IPS-18a (cell line): Measurements from ENCODE around the gene TRAF2.
A peak's percentile ranks its signal among the peaks of the same experiment; 100 is the strongest.
"Not testable (repeated sequence)": the region's sequence is repeated elsewhere in the genome, so short reads cannot be mapped to it uniquely, and the experiment has no call there.

Experiments used
- H3K27ac ChIP-seq: one replicate; pipeline ENCODE4 v1.5.1; 2013; ENCODE audit warnings: low read length
- H3K27me3 ChIP-seq: one replicate; pipeline ENCODE4 v1.6.1; 2013; ENCODE audit warnings: mild to moderate bottlenecking, low read length; ENCODE audit not compliant: control insufficient read depth, insufficient read depth
- H3K36me3 ChIP-seq: one replicate; pipeline ENCODE4 v1.6.1; 2013; ENCODE audit warnings: low read depth, low read length; ENCODE audit not compliant: control insufficient read depth
- H3K4me1 ChIP-seq: one replicate; pipeline ENCODE4 v1.6.1; 2013; ENCODE audit warnings: low read depth, low read length; ENCODE audit not compliant: control insufficient read depth
- H3K4me3 ChIP-seq: one replicate; pipeline ENCODE4 v1.5.1; 2013; ENCODE audit warnings: low read length
- H3K9ac ChIP-seq: one replicate; pipeline ENCODE4 v1.6.1; 2013; ENCODE audit warnings: mild to moderate bottlenecking, low read length, moderate library complexity
- H3K9me3 ChIP-seq: one replicate; pipeline ENCODE4 v1.6.1; 2013; ENCODE audit warnings: low read depth, low read length; ENCODE audit not compliant: control insufficient read depth

Gene TRAF2

DNA sequence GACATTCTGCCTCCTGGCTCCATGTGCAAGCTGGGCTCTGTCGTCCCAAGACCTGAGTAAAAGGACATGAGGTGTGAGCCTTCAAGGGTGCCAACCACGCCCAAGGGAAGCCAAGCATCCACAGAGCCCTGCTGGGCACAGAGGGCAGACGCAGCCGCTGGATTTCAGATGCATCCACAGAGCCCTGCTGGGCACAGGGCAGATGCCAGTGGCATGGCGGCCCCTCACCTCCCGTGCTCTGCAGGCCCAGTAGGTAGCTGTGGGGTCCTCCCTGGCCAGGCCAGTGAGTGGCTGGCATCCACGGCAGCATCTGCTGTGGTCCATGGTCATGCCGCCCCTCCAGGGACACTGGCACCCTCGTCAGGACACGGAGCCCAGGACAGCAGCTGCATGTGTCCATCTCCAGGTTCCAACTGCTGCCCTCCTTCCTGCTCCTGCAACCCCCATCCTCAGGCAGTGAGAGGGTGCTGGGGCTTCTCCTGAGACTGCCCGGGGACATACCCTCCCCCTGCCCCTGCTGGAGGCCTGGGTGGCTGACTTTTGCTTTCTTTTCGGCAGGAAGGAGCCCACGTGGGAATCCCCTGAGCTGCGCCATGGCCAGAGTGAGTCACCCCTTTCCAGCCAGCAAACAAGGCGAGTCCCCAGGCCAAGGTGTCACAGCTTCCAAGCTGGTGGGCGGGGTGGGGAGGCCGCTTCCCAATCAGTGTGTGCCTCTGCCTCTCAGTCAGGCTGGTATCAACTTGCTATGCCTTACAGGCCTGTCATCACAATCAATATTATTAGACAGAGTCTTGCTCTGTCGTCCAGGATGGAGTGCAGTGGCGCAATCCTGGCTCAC, 4.0 kb upstream of the TRAF2 start:
- H3K4me3 ChIP-seq, result no peak overlapping the region
- H3K27ac ChIP-seq, result no peak overlapping the region
- H3K4me1 ChIP-seq, result no peaks in the 10 kb centered on the region
- H3K9me3 ChIP-seq, result no peaks in the 10 kb centered on the region
- no peaks in the 10 kb centered on the region for H3K36me3 ChIP-seq
- no peak overlapping the region for H3K9ac ChIP-seq
- H3K27me3 ChIP-seq, result no peaks in the 10 kb centered on the region

- H3K4me3 ChIP-seq, H3K36me3 ChIP-seq, H3K4me1 ChIP-seq, H3K27ac ChIP-seq, H3K27me3 ChIP-seq, H3K9ac ChIP-seq, H3K9me3 ChIP-seq: not testable (repeated sequence)
These were observed 3.4 kb upstream of the TRAF2 start for GRCh38 chr9:136882947-136883283.

DNA sequence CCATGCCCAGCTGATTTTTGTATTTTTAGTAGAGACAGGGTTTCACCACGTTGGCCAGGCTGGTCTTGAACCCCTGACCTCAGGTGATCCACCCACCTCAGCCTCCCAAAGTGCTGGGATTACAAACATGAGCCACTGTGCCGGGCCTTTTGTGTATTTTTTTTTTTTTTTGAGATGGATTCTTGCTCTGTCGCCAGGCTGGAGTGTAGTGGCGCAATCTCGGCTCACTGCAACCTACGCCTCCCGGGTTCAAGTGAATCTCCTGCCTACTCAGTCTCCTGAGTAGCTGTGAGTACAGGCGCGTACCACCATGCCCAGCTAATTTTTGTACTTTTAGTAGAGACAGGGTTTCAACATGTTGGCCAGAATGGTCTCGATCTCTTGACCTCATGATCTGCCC, 2.6 kb upstream of the TRAF2 start:
- not testable (repeated sequence) for H3K27ac ChIP-seq, H3K4me1 ChIP-seq, H3K9ac ChIP-seq, H3K4me3 ChIP-seq, H3K9me3 ChIP-seq, H3K36me3 ChIP-seq, H3K27me3 ChIP-seq

DNA sequence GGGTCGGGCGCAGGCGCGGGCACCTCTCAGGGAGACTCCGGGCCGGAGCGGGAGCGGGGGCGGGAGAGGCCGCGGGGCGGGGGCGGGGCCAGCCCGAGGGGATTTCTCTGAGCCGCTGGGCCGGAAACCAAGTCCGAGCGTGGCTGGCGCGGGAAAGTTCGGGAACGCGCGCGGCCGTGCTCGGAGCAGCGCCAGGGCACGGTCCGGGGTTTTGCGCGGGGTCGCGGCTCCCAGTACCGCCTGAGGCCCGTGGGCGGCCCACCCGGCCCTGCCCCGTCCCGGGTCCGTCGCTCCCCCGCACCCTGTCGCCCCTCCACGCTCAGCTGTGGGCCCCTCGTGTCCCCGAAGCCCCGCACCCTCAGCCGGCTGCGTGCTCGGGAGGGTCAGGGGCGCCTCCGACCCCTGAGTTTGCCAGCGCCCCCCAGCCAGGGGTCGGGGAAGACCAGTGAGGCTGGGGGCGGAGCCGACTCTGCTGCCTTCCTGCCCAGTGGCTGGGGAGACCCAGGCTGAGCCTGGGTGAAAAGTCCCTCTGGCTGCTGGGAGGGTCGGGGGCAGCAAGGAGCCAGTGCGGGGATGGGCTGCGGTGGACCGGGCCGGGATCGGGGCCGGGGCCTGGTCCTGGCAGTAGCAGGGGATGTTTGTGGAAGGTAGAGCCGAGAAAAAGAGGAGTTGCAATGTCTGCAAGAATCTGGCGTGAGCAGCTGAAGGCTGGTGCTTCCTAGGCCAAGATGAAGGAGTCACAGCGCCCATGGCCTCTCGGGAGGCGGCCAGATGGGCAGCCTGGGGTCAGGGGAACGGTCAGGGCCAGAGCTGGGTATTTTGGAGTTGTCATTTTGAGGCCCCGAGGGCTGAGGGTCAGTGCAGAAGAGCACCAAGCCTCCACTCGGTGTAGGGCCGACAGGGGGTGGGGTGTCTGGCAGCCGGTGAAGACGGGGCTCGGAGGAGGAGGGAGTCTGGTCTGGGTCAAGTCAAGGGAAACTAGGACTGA, 588 bp downstream of the TRAF2 start:
- H3K36me3 ChIP-seq, result no peaks in the 10 kb centered on the region
- no peaks in the 10 kb centered on the region for H3K4me1 ChIP-seq
- H3K27ac ChIP-seq, result no peak overlapping the region

GRCh38 chr9:136888454-136888853, 2.1 kb downstream of the TRAF2 start:
- H3K9me3 ChIP-seq, result no peaks in the 10 kb centered on the region
- no peak overlapping the region for H3K27ac ChIP-seq
- H3K9ac ChIP-seq, result no peak overlapping the region
- H3K4me3 ChIP-seq, result no peak overlapping the region
- H3K36me3 ChIP-seq, result no peaks in the 10 kb centered on the region
- no peaks in the 10 kb centered on the region for H3K4me1 ChIP-seq
- no peaks in the 10 kb centered on the region for H3K27me3 ChIP-seq

More for the DNA sequence above, 588 bp downstream of the TRAF2 start:
- no peaks in the 10 kb centered on the region for H3K9me3 ChIP-seq
- H3K9ac ChIP-seq, result peak overlapping the region; percentile 79
- H3K27me3 ChIP-seq, result no peaks in the 10 kb centered on the region
- peak overlapping the region; percentile 77 for H3K4me3 ChIP-seq

DNA sequence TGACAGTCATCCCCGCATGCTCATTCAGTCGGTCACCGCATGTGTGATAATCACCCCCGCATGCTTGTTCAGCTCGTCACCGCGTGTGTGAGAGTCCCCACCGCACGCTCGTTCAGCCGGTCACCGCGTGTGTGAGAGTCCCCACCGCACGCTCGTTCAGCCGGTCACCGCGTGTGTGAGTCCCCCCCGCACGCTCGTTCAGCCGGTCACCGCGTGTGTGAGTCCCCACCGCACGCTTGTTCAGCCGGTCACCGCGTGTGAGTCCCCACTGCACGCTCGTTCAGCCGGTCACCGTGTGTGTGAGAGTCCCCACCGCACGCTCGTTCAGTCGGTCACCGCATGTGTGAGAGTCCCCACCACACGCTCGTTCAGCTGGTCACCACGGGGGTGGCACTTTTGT, 3.5 kb downstream of the TRAF2 start:
- Histone ChIP-seq H3K36me3 (no peaks in the 10 kb centered on the region), H3K9me3 (no peaks in the 10 kb centered on the region), H3K9ac (no peak overlapping the region), H3K27me3 (no peaks in the 10 kb centered on the region), H3K4me3 (no peak overlapping the region), H3K4me1 (no peaks in the 10 kb centered on the region), H3K27ac (no peak overlapping the region)

- no peak overlapping the region for H3K27ac ChIP-seq
- no peak overlapping the region for H3K4me3 ChIP-seq
- H3K36me3 ChIP-seq, result no peaks in the 10 kb centered on the region
- H3K27me3 ChIP-seq, result no peaks in the 10 kb centered on the region
- H3K9ac ChIP-seq, result no peak overlapping the region
- no peaks in the 10 kb centered on the region for H3K9me3 ChIP-seq
- H3K4me1 ChIP-seq, result no peaks in the 10 kb centered on the region
These were observed 4.3 kb downstream of the TRAF2 start for GRCh38 chr9:136890661-136891060.

DNA sequence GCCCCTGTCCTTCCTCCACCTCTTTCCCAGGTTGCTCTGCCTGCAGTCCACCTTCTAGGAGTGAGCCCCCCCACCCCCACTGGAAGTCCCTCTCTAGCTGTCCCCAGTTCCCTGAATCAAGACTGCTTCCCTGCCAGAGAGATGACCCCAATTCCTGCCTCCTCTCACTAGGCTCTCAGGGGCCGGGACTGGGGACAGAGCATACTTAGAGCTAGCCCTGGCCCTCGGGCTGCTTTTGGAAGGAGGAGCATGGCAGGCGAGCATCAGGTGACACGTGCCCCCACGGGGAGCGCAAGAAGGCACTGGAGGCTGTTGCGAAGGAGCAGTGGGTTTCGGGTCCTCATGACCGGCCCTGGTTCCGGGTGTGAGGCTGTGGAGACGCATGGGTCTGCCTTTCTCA, 9.7 kb downstream of the TRAF2 start:
- Histone ChIP-seq H3K27me3 (no peaks in the 10 kb centered on the region), H3K27ac (no peak overlapping the region), H3K9me3 (no peaks in the 10 kb centered on the region), H3K36me3 (peaks cover 24% of the 10 kb centered on the region), H3K4me1 (no peaks in the 10 kb centered on the region), H3K9ac (no peak overlapping the region), H3K4me3 (no peak overlapping the region)

DNA sequence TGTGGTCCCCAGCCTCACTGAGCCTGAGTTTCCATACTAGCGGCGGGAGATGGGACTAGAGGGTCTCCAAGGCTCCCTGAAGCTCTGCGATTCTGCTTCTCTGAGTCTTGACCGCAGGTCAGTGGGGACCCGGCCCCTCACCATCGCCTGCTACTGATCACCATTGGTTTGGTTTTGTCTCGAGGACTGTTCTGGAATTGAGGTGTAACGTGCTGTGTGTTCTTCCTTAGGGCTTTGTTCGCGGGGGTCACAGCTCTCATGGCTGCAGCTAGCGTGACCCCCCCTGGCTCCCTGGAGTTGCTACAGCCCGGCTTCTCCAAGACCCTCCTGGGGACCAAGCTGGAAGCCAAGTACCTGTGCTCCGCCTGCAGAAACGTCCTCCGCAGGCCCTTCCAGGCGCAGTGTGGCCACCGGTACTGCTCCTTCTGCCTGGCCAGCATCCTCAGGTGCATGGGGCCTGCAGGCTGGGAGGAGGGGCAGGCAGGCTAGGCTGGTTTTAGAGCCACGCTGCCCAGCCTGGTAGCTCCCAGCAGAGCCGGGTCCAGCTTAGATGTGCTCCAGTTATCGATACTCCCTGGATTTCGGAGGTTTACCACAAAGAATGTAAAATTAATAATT, 12.3 kb downstream of the TRAF2 start:
- H3K9ac ChIP-seq, result no peak overlapping the region
- no peaks in the 10 kb centered on the region for H3K4me1 ChIP-seq
- peaks cover 44% of the 10 kb centered on the region for H3K36me3 ChIP-seq
- no peak overlapping the region for H3K27ac ChIP-seq
- no peak overlapping the region for H3K4me3 ChIP-seq
- no peaks in the 10 kb centered on the region for H3K27me3 ChIP-seq
- no peaks in the 10 kb centered on the region for H3K9me3 ChIP-seq

- Histone ChIP-seq H3K9ac (no peak overlapping the region), H3K9me3 (no peaks in the 10 kb centered on the region), H3K36me3 (peaks cover 44% of the 10 kb centered on the region), H3K27me3 (no peaks in the 10 kb centered on the region), H3K4me3 (no peak overlapping the region), H3K27ac (no peak overlapping the region), H3K4me1 (no peaks in the 10 kb centered on the region)
These were observed 12.9 kb downstream of the TRAF2 start for GRCh38 chr9:136899196-136899595.

DNA sequence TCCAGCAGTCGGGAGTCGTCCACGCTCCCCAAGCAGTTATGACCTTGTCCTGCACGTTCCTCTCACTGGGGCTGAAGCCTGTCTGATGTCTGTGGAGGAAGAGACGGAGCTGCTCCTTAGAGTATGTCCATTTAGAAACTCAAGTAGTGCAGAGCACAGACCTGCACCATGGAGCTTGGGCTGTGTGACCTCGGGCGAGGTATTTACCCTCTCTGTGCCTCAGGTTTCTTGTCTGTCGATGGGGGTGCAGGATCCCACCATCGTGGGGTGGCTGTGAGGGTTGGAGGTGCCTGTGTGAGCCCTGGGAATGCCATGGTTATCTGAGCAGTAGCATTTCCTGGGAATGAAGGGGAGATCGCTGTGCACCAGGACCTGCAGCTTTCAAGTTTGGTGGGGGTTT, 14.2 kb downstream of the TRAF2 start:
- H3K27me3 ChIP-seq, result no peaks in the 10 kb centered on the region
- no peak overlapping the region for H3K27ac ChIP-seq
- H3K9me3 ChIP-seq, result no peaks in the 10 kb centered on the region
- no peak overlapping the region for H3K4me3 ChIP-seq
- H3K9ac ChIP-seq, result no peak overlapping the region
- no peaks in the 10 kb centered on the region for H3K4me1 ChIP-seq
- H3K36me3 ChIP-seq, result peaks cover 47% of the 10 kb centered on the region
